IMR-90 (cell line): Measurements from ENCODE around the gene PCK2. TPM values are rescaled to one million over a fixed set of nuclear protein-coding genes. Genes with fewer than 3 reads are reported as not detected.

ENCODE experiments used
- ATAC-seq: fragments of 200-7000 bp; cut with Tn5 transposase; 2 replicates; pipeline ENCODE4 v1.9.1; 2020; ENCODE audit warnings: low read depth, mild to moderate bottlenecking, moderate library complexity
- BruUV-seq: library from RNA; stranded (reverse); fragments of 400-500 nt; replicated peaks from 2 replicates; lab custom pipeline; 2021; lab: Mats Ljungman, UMichigan
- CTCF ChIA-PET: fragments of 300-600 bp; formaldehyde crosslinking; extraction: SDS; loops from one replicate; lab custom pipeline; 2021; ENCODE audit warnings: antibody characterized with exemption; lab: Yijun Ruan, JAX
- POLR2A ChIA-PET: fragments of 300-600 bp; sonication (Branson Sonifier 250); formaldehyde crosslinking; loops from one replicate; lab custom pipeline; 2022; ENCODE audit warnings: antibody characterized with exemption; ENCODE audit not compliant: unreplicated experiment; lab: Charles Lee
- DNase-seq: peaks from one replicate; pipeline ENCODE4 v3.0.0; 2013
- H2AFZ ChIP-seq: replicated peaks from 2 replicates; pipeline ENCODE3; 2013; ENCODE audit warnings: low read length, mild to moderate bottlenecking; ENCODE audit not compliant: poor library complexity
- H2AK5ac ChIP-seq: 2 replicates; pipeline ENCODE4 v1.6.1; 2013; ENCODE audit warnings: low read depth, low read length, inconsistent platforms
- H2AK9ac ChIP-seq: replicated peaks from 2 replicates; pipeline ENCODE3; 2013; ENCODE audit warnings: mild to moderate bottlenecking, low read depth, low read length, moderate library complexity; ENCODE audit not compliant: poor library complexity
- H2BK120ac ChIP-seq: 2 replicates; pipeline ENCODE4 v1.6.1; 2013; ENCODE audit warnings: low read depth, low read length, inconsistent platforms
- H2BK15ac ChIP-seq: 3 replicates; pipeline ENCODE4 v1.6.1; 2013; ENCODE audit warnings: low read depth, low read length, inconsistent platforms
- H2BK20ac ChIP-seq: 2 replicates; pipeline ENCODE4 v1.6.1; 2013; ENCODE audit warnings: low read depth, mild to moderate bottlenecking, inconsistent platforms, low read length, moderate library complexity
- H2BK5ac ChIP-seq: 2 replicates; pipeline ENCODE4 v1.6.1; 2013; ENCODE audit warnings: mild to moderate bottlenecking, low read depth, low read length, inconsistent platforms; ENCODE audit not compliant: poor library complexity, severe bottlenecking
- H3K14ac ChIP-seq: replicated peaks from 2 replicates; pipeline ENCODE4 v1.6.1; 2013; ENCODE audit warnings: low read depth, low read length, inconsistent platforms
- H3K18ac ChIP-seq: 2 replicates; pipeline ENCODE4 v1.6.1; 2013; ENCODE audit warnings: low read depth, low read length, control low read depth
- H3K23ac ChIP-seq: 2 replicates; pipeline ENCODE4 v1.6.1; 2013; ENCODE audit warnings: low read depth, low read length, inconsistent platforms
- H3K27ac ChIP-seq: 2 replicates; pipeline ENCODE4 v1.5.1; 2013; ENCODE audit warnings: mild to moderate bottlenecking, control low read depth, low read length; ENCODE audit not compliant: insufficient read depth
- H3K27me3 ChIP-seq: 2 replicates; pipeline ENCODE4 v1.6.1; 2013; ENCODE audit warnings: low read length; ENCODE audit not compliant: control insufficient read depth, insufficient read depth
- H3K36me3 ChIP-seq: 2 replicates; pipeline ENCODE4 v1.6.1; 2013; ENCODE audit warnings: low read length, mixed read lengths; ENCODE audit not compliant: control insufficient read depth, insufficient read depth
- H3K4ac ChIP-seq: 2 replicates; pipeline ENCODE4 v1.6.1; 2013; ENCODE audit warnings: low read depth, low read length, inconsistent platforms
- H3K4me1 ChIP-seq: 2 replicates; pipeline ENCODE4 v1.6.1; 2013; ENCODE audit warnings: low read length, mixed read lengths; ENCODE audit not compliant: control insufficient read depth, insufficient read depth
- H3K4me2 ChIP-seq: 2 replicates; pipeline ENCODE4 v1.6.1; 2013; ENCODE audit warnings: low read depth, mild to moderate bottlenecking, control low read depth, low read length, moderate library complexity
- H3K4me3 ChIP-seq: 2 replicates; pipeline ENCODE4 v1.5.1; 2013; ENCODE audit warnings: low read depth, mild to moderate bottlenecking, control low read depth, low read length, moderate library complexity; ENCODE audit not compliant: insufficient read depth
- H3K56ac ChIP-seq: 2 replicates; pipeline ENCODE4 v1.6.1; 2013; ENCODE audit warnings: low read length, inconsistent platforms; ENCODE audit not compliant: insufficient read depth; ENCODE audit errors: extremely low read depth
- H3K79me1 ChIP-seq, 2 experiments: 2 replicates each; pipeline ENCODE4 v1.6.1; 2013; ENCODE audit warnings: low read length in 2 of 2, inconsistent platforms in 1 of 2, low read depth in 1 of 2
- H3K9ac ChIP-seq: 2 replicates; pipeline ENCODE4 v1.6.1; 2013; ENCODE audit warnings: low read depth, low read length, control low read depth
- H3K9me1 ChIP-seq: 2 replicates; pipeline ENCODE4 v1.6.1; 2013; ENCODE audit warnings: low read length, inconsistent platforms; ENCODE audit not compliant: insufficient read depth
- H3K9me3 ChIP-seq: 2 replicates; pipeline ENCODE4 v1.6.1; 2013; ENCODE audit warnings: low read length; ENCODE audit not compliant: control insufficient read depth, insufficient read depth
- H4K20me1 ChIP-seq: 2 replicates; pipeline ENCODE4 v1.6.1; 2013; ENCODE audit warnings: low read length, inconsistent platforms; ENCODE audit not compliant: insufficient read depth
- H4K5ac ChIP-seq: 2 replicates; pipeline ENCODE4 v1.6.1; 2013; ENCODE audit warnings: mild to moderate bottlenecking, low read depth, low read length, control low read depth
- H4K8ac ChIP-seq, 2 experiments: 2 replicates each; pipeline ENCODE4 v1.6.1; 2013; ENCODE audit warnings: low read depth in 2 of 2, low read length in 2 of 2, control low read depth in 1 of 2, inconsistent platforms in 1 of 2
- H4K91ac ChIP-seq: 2 replicates; pipeline ENCODE4 v1.6.1; 2013; ENCODE audit warnings: low read depth, low read length, inconsistent platforms; ENCODE audit not compliant: insufficient read depth
- BHLHE40 ChIP-seq: fragments of 150-350 bp; IDR thresholded peaks from 2 replicates; pipeline ENCODE4 v1.6.1; 2016; ENCODE audit warnings: mild to moderate bottlenecking, low read depth, low read length
- MAFK ChIP-seq: IDR thresholded peaks from 2 replicates; pipeline ENCODE4 v1.6.1; 2012; ENCODE audit warnings: low read depth, low read length, improper control_type of control experiment
- MAZ ChIP-seq: IDR thresholded peaks from 2 replicates; pipeline ENCODE4 v1.6.1; 2012; ENCODE audit warnings: low read depth, mild to moderate bottlenecking, low read length, improper control_type of control experiment, moderate library complexity, borderline replicate concordance
- MXI1 ChIP-seq: IDR thresholded peaks from 2 replicates; pipeline ENCODE4 v1.6.1; 2012; ENCODE audit warnings: low read depth, mild to moderate bottlenecking, low read length, moderate library complexity, borderline replicate concordance
- NFE2L2 ChIP-seq: fragments of 150-350 bp; IDR thresholded peaks from 2 replicates; pipeline ENCODE4 v1.6.1; 2016; ENCODE audit warnings: low read depth, mild to moderate bottlenecking, low read length
- POLR2A ChIP-seq: IDR thresholded peaks from 2 replicates; pipeline ENCODE4 v1.6.1; 2012; ENCODE audit warnings: mild to moderate bottlenecking, low read depth, low read length
- RCOR1 ChIP-seq: IDR thresholded peaks from 2 replicates; pipeline ENCODE4 v1.6.1; 2012; ENCODE audit warnings: mild to moderate bottlenecking, low read length, improper control_type of control experiment; ENCODE audit not compliant: insufficient replicate concordance
- RFX5 ChIP-seq: IDR thresholded peaks from 2 replicates; pipeline ENCODE4 v1.8.0; 2012; ENCODE audit warnings: low read depth, mild to moderate bottlenecking, low read length, moderate library complexity
- WGBS, 2 experiments: methylation state at CpG; one replicate each; pipeline versions ENCODE4 v1.1.5 to v1.1.7; 2013; ENCODE audit warnings: missing lambda C conversion rate in 2 of 2; ENCODE audit not compliant: insufficient read length in 1 of 2; ENCODE audit errors: extremely low coverage in 2 of 2; 5-methylcytosine and 5-hydroxymethylcytosine counted together
- dilution Hi-C: fragments of 300-500 bp; cut with HindIII; formaldehyde crosslinking; loops from one replicate; pipeline ENCODE4 v1.14.3; 2018; ENCODE audit warnings: low sequenced_read_pairs; ENCODE audit not compliant: unreplicated experiment
- in situ Hi-C: fragments of 300-500 bp; cut with MboI; formaldehyde crosslinking; loops from 3 replicates; pipeline ENCODE4 v1.14.3; 2019; ENCODE audit warnings: low sequenced_read_pairs, inconsistent platforms, mixed read lengths
- intact Hi-C: fragments of 100-400 bp; cut with micrococcal nuclease; formaldehyde crosslinking; loops from 2 replicates; pipeline ENCODE4 v1.10.0; 2022
- polyA plus RNA-seq, 3 experiments: library from polyadenylated mRNA; depleted of rRNA; stranded (reverse); fragments of >200 nt; gene quantifications; 2 replicates each; pipeline ENCODE4 v1.2.3, GENCODE V29; 2012; ENCODE audit warnings: low replicate concordance in 1 of 3
- total RNA-seq: library from RNA; depleted of rRNA; stranded (reverse); fragments of >200 nt; gene quantifications from 2 replicates; pipeline ENCODE4 v1.2.3, GENCODE V29; 2012
- TF ChIP-seq, protein P1 (sequence below): fragments of 150-350 bp; IDR thresholded peaks from 2 replicates; pipeline ENCODE4 v1.6.1; 2016; ENCODE audit warnings: low read depth, mild to moderate bottlenecking, low read length, moderate library complexity, borderline replicate concordance
- TF ChIP-seq, protein P2 (sequence below): fragments of 150-350 bp; IDR thresholded peaks from 2 replicates; pipeline ENCODE4 v1.6.1; 2017; ENCODE audit warnings: mild to moderate bottlenecking, antibody characterized with exemption, low read length, low read depth

Gene PCK2
- total and polyA plus RNA-seq, 2 of the 4 experiments (the other 2 are of a cell fraction) = 13.4 to 29.4 TPM

- Histone ChIP-seq H2AK5ac (no peak overlapping the region), H4K20me1 (peaks cover 10% of the 10 kb centered on the region), H3K9me3 (no peaks in the 10 kb centered on the region), H3K4me2 (no peak overlapping the region), H3K4ac (no peak overlapping the region), H3K79me1 (peaks cover 23 to 48% of the 10 kb centered on the region in 2 experiments), H4K8ac (no peak overlapping the region), H3K27me3 (no peaks in the 10 kb centered on the region), H2BK120ac (no peak overlapping the region), H3K9me1 (no peaks in the 10 kb centered on the region), H2BK5ac (no peak overlapping the region), H3K18ac (no peak overlapping the region), H2AK9ac (no peak overlapping the region), H4K5ac (no peak overlapping the region), H3K56ac (no peak overlapping the region), H3K36me3 (peaks cover 48% of the 10 kb centered on the region), H3K14ac (no peak overlapping the region), H3K27ac (no peak overlapping the region), H3K4me3 (no peak overlapping the region), H3K23ac (no peak overlapping the region), H3K9ac (no peak overlapping the region), H3K4me1 (peaks cover 5% of the 10 kb centered on the region), H2AFZ (no peak overlapping the region), H2BK15ac (no peak overlapping the region), H4K91ac (no peak overlapping the region), H2BK20ac (no peak overlapping the region)
- ChIA-PET POLR2A (no interaction called here), CTCF (interaction anchor here (4.3 kb wide), 1 partner anchor 10 kb away, joined by 14 read pairs; the partner anchor contains the start of gene IRF9)
- intact Hi-C loops = no loop called here
- no peak for DNase-seq
- no peak for TF ChIP-seq RFX5
- no peak for TF ChIP-seq MAZ
- TF ChIP-seq MXI1 = no peak
- TF ChIP-seq BHLHE40 = no peak
- TF ChIP-seq MAFK = no peak
- TF ChIP-seq POLR2A = no peak
- TF ChIP-seq, protein P1, sequence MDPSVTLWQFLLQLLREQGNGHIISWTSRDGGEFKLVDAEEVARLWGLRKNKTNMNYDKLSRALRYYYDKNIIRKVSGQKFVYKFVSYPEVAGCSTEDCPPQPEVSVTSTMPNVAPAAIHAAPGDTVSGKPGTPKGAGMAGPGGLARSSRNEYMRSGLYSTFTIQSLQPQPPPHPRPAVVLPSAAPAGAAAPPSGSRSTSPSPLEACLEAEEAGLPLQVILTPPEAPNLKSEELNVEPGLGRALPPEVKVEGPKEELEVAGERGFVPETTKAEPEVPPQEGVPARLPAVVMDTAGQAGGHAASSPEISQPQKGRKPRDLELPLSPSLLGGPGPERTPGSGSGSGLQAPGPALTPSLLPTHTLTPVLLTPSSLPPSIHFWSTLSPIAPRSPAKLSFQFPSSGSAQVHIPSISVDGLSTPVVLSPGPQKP = no peak
- TF ChIP-seq, protein P2, sequence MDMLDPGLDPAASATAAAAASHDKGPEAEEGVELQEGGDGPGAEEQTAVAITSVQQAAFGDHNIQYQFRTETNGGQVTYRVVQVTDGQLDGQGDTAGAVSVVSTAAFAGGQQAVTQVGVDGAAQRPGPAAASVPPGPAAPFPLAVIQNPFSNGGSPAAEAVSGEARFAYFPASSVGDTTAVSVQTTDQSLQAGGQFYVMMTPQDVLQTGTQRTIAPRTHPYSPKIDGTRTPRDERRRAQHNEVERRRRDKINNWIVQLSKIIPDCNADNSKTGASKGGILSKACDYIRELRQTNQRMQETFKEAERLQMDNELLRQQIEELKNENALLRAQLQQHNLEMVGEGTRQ = no peak
- TF ChIP-seq NFE2L2 = no peak
- no peak for TF ChIP-seq RCOR1
- in situ Hi-C loops = no loop called here
- dilution Hi-C loops = no loop called here
- 100% methylated on average over 5 of the region's 9 CpGs; no CpG with 5 or more reads in 1 of the 2 experiments for WGBS, 2 experiments
- no peak for ATAC-seq
- BruUV-seq = no TSS peak
Measured at GRCh38 chr14:24150567-24150966, 56.5 kb downstream of the PCK2 start.
